GM19023 (cell line): Measurements from ENCODE around the gene KIF26B.

Experiments used
- ATAC-seq: cut with Tn5 transposase; IDR thresholded peaks from one replicate; pipeline ENCODE4 v1.9.1; 2021; ENCODE audit warnings: mild to moderate bottlenecking, moderate library complexity; ENCODE audit not compliant: unreplicated experiment

KIF26B gene

DNA sequence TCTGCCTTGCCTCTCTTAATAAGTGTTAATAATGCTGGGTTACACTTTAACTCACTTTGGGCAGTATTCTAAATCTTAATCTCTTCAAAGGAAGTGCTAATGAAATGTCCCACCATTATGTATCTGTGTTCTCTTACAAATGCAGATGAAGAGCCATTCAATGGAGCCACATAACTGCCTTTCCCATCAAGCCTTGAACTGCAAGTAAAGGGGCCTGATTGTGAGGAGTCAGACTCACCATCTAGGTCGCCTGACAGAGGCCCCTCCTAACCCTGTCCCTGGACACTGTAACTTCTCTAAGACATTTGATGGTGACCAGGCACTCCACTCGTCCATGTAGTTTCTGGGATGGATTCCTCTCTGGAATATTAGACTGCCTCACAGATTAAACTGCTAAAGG is 329.4 kb downstream of the KIF26B start:
- no peak for ATAC-seq

DNA sequence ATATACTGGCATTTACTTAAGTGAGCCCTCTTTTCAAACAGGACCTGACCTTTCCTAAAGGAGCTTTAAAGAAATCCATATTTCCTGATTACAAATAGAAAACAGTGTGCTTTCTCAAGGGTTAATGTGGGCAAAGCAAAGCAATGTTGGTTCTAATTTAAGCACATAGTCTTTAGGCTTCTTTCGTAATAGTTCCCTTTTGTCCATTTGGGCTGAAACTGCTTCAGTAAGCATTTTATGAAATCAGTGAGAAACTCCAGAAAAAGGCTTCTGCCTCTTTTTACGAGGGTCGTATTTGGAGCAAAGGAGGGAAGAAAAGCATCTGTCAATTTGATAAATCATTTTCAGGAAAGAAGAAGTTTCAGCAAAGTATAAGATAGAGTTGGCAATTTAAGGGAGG is 331.2 kb downstream of the KIF26B start:
- no peak for ATAC-seq

DNA sequence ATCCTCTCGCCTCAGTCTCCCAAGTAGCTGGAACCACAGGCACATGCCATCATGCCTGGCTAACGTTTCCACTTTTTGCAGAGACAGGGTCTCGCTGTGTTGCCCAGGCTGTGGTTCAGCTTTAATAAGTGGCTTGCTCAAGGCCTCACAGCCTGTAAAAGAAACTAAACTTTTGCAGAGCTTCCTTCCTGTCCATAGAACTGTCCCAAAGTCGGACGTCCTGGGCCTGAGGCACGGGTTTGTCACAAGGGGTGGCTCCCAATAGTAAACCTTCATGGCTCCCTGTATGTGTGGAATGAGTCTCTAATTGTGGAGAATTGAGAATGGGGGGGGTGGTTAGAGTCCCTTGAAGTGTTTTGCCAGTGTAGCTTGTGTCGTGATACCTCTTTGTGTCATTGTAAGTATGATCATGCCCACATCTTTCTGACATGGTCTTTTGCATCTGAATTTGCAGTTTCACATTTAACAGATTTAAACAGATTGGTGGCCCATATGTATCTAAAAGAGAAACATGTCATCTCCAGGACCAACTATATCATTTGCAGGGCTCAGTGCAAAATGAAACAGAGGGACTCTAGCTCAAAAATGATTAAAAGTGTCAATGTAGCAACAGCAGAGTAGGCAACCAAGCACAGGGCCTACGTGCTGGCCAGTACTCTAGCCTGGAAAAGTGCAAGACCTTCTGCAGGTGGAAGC is 332.1 kb downstream of the KIF26B start:
- no peak for ATAC-seq

DNA sequence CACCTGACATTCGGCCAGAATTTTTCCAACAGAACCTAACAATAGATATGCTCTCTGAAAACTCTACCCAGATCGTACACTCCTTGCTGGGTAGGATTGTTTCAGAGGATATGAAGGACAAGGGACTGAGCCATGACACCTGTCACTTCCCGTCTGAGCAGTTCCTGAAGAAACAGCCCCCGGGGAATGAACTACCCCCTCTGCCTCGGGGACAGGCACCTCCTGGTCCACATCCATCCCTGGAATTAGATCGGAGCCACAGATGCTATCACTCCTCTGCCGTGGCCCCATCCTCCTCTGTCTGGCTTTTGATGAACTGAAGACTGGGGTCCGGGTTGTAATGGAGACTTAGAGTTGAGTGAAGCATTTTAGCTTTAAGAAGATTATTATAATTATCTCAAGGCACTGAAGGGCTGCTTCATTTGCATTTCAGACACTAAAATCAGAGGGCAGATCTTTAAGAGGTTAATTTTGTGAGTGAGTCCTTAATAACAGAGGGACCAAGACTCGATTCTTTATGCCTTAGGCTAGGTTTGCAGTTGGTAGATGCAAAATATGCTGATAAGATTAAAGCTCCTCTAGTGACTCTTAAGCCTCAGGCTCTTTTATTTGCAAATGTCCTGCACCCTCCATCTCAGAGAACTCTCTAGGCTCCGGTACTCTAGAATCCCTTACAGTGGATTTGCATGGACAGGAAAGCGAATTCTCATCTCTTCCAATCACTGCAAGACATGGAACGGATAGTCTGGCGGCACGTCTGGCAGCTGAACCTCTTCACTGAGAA is 333.8 kb downstream of the KIF26B start:
- ATAC-seq: no peak

DNA sequence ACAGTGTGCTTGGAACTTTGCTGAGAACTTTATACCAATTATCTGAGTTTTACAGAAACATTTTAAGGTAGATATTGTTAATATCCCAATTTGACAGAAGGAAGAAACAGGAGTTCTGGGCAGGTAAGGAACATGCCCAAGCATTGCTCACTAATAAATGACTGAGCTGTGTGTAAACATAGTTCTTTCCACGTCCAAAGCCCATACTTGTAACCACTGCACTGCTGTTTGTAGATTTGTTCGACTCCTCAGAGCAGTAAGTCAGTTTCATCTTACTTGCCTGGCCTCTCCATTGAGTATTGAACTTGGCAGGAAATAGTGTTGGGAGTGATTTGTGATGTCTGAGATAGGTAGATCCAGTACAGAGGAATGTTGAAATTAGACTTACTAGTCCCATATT is 335.1 kb downstream of the KIF26B start:
- ATAC-seq: no peak

DNA sequence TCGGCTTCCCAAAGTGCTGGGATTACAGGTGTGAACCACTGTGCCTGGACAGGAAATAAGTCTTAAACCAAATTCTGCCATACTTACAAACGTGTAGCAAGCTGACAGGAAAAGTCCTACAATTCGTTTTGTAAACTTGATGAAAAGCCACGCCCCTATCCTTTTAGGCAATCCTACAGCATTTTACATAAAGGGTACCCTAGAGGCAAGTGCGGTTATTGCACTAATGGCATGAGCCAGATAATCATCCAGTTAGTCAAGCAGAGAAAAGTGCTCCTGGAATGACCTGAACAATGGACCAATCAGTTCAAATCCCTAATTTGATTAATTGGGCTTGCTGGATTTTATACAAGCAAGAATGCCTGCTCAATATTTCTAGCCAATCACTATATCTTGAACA is 338.2 kb downstream of the KIF26B start:
- no peak for ATAC-seq

DNA sequence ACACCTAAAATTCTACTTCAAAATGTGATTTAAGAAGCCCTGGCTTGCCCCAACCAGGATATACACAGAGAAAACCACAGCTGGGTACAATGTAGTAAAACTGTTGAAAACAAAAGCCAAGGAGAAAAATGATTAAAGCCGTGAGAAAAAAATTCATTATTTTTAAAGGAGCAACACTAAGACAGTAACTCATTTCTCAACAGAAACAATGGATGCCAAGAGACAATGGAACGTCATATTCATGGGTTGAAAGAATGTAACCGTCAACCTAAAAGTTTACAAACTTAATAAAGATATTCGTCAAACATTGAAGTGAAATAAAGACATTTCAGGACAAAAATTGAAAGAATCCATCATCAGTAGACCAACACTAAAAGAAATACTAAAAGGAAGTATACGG is 340.9 kb downstream of the KIF26B start:
- no peak for ATAC-seq

DNA sequence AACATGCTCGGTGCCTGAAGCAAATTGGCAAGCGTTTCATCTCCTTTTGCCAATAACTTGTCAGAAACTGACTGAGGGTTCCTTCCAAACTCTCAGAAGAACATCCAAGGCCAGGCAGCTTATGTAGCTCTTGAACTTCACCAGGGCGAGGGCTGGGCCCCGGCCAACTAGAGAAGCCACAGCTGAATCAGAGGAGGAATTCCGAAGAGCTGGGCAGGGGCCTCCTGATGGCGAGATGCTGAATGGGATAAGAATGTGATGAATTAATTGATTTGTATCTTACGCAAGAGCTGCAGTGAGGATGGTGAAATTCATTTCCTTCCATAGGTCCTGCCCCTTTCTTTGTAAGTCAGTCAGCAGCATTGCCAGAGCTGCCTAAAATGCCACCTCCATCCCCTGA is 345.8 kb downstream of the KIF26B start:
- ATAC-seq: no peak

DNA sequence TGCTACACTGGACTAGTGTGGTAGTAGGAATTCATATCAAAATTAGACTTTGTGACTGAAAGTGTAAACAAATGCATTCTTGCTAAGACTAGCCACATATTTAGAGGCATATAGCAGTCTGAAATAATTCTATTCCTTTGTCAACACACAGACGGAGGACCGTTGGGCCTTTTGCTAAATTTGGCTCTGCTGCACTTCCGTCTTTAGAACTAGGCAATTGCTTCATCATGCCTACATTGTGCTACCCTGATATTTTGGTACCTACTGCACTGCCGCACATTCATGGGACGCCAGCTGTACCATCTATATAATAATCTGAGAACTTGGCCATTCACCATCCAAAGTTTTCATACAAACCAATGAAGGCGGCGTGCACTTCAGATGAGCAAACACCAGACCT is 346.8 kb downstream of the KIF26B start:
- ATAC-seq: no peak

DNA sequence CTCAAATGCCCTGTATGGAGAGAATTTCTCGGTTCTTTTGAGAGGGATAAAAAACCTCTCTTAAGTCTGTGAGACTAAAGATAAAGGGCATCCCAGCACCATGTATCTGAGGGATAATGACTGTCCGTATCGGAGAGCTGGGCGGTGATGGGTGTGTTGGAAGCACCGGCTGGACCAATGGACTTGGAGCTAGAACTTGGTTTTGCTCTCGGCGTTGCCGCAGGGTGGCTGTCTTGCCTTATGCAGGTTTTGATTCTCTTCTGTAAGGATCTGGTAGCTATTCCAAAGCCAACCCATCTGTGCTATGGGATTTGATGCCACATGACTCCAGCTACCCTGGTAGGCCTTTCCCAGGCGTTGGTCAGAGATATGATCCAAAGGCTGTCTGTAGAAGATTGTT is 348.8 kb downstream of the KIF26B start:
- no peak for ATAC-seq

DNA sequence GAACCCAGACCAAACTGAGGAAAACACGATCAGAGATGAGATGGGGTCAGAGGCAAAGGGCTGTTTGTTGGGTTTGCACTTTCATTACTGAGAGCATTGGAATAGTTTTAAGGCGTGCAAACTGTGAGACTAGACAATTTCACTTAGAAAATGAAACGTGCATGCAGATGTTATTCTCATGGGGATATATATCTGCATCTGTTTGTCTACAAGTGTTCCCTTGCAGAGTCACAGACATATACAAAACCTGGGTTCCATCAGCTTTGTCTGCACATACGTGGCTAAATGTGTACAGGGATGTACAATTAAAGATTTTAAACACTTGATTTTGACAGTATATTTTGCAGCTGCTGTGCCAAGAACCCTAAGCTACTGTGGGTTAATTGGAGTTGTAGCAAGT is 355.4 kb downstream of the KIF26B start:
- no peak for ATAC-seq

DNA sequence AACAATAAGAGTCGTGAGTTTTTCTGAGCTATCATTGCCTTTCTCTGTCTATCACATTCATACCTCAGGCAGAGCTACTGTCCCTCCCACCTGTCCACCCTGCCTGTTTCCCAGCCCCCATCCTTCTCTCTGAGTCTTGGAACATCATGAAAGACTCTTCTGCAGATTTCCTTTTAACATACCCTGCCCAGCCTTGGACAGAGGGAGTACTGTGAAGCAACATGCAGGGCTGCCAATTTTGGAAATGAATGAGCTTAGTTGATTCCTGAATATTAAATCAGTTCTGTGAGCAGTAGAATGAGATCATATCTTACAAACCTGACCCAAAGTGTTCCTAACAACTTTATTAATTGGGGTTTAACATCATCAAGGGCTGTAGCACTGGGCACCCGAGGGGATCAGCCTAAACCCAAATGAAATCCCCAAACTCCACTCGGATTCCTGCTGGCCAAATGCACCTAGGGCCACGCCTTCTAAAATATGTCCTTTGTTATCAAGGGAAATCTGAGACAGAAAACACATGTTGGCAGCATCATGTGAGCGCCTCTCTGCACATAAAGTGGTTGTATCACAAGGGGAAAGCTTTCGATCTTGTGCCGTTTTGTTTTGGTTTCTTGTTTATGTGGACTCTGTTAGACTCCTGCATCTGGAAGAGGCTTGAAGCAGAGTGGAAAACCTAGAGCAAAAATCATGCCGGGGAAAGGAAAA is 357.6 kb downstream of the KIF26B start:
- ATAC-seq: no peak

DNA sequence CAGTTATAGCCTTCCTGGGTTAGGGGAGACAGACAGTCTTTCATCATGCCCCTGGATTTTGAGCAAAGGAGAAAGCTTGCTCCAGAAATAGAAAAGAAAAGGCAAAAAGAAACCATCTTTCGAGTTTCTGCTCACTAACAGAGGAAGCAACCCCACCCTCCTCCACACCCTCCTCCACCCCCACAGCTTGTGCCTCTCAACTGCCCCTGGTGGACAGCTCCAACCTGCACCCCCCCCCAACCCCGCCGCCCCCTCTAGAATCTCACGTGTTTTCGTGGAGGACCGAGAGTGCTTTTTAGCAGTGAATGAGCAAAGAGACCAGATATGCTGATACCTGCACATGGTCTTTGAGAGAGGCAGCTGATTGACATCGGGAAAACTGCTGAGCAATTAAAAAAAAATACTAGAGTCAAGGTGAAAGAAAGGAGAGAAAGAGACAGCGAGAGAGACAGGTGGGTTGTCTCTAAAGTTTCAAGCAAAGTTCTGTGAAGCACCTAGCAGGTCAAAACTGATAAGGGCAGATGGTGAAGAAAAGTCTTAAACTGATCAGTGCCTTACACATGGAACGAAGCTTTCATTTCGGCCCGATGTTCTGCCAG is 358.3 kb downstream of the KIF26B start:
- no peak for ATAC-seq

DNA sequence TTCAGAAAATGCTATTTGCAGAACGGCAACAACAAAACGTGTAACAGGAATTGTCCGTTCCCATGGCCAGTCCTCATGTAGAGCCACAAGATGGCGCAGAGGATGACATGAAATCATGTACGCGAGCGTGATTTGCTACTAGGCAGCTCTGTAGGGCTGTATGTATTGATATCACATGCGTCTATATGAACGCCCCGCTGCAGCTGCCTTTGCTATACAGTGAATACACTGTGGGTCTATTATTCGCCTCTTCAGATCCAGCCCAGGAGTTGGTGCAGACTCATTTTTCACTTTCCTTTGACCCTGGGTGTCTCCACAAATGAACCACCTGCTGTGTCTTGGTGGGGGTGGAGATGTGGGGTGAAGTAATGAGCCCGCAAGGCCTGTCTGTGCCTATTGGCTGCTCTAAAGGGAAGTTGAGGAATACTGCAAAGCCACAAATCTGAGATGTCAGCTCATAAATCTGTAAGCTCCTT is 361.5 kb downstream of the KIF26B start:
- ATAC-seq: no peak

DNA sequence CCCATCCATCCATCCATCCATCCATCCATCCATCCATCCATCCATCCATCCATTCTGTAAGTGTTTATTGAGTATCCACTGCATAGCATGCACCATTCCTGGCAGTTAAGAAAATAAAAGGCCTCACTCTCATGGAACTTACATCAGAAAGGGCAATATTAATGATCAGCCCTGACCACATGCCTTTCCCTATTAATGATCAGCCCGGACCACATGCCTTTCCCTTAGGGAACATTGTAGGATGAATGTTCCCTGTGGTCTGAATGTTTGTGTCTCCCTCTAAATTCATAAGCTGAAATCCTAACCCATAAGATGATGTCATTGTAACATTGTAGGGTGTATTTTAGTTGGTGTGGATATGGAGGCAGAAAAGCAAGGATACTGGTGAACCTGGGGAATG is 365.8 kb downstream of the KIF26B start:
- no peak for ATAC-seq

DNA sequence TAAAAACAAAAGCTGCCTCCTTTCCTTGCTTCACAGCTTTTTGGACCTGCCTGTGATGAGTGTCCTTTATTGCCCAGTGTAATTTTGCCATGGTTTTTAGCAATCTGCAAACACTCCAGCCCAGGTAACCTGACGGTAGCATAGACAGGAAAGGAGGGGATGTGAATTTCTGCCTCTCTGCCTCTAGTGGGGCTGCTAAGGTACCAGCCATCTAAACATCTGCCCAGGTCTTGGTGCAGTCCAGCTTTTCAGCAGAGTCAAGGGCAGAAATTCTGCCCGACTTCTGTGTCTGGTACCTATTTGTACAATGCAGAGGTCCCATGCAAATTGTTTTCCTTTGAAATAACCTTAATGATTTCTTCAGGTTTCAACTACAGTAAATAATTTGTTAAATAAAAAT is 371.4 kb downstream of the KIF26B start:
- ATAC-seq: no peak

DNA sequence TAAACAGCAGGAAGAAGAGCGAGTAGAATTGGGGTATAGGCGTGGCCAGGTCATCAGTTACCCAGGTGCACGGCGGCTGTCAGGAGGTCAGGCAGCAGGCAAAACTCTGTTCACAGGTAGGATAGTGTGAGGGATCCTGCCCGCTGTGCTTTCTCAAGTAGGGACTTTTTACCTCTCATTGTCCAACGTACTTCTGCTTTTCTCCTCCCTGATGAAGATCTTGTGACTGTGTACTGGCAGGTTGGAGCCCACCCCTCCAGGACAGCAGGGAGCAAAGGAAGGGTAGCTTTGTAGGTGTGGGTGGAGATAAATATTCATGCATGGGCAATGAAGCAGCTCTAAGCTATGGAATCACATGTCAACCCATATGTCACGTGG is 373.5 kb downstream of the KIF26B start:
- no peak for ATAC-seq

DNA sequence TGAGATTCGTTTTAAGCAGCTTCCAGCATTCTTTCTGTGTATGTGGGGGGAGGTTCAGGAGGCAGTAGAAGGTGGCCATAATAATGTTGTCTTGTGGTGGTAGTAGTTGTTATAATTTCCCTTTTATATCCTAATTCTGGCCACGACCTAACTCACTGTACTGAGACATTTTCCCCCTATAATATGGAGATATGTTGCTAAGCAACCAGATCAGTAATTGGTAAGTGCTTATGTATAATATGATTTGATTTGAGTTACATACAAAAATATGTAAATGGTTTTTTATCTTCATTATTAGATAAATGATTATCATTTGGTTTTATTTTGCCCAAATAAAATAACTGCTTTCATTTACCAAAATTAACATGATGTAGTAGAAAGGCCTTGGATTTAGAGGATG is 376.2 kb downstream of the KIF26B start:
- ATAC-seq: no peak

DNA sequence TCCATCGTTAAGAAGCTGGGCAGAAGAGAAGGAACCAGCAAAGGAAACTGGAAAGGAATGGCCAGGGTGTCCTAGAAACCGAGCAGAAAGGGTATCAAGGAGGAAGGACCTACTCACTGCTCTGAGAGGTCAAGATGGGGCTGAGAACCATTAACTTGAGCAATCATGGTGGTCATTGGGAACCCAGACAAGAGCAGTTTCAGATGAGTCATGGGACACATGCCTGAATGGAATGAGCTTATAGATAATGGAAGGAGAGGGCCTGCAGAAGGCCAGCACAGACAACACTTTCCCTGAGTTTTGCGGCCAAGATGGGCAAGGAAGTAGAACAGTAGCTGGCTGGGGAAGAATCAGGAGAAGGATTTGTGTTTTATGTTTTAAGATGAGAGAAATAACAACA is 383.2 kb downstream of the KIF26B start:
- ATAC-seq: no peak

DNA sequence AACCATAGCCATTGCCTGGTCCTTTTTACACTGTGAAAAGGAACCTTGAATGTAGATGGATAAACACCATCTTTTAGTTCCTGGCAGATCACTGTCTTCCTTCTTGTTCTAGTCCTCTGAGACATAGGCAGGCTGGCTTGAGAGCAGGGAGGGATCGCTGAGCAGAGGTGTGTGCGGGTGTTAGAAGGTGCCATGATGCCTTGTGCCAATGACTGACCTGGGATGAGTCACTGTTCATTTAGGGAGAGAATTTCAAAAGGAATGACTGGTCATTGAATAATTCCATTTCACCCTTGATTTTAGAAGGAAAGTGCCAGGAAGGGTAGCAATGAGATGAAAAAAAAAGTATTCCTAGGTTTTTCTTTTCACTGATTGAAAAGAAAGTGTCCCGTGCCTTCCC is 383.9 kb downstream of the KIF26B start:
- ATAC-seq: no peak

DNA sequence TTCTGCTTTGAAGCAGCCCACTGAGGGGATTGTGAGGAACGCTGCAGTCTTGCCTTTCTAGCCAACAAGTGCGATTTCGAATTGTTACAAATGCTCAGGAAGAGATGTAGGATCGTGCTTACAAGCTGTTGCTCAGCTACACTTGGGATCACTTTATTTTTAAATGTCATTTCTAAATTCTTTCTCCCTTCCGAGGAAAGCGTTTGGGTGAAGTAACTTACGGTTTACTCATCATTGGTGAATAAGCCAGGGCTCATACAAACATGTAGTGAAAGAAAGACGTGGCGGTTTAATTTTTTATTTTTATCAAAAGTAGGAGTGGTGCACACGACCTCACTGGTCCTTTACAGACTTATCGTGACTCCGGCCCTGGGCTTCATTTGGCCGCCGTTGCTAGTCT is 386.6 kb downstream of the KIF26B start:
- ATAC-seq: no peak

DNA sequence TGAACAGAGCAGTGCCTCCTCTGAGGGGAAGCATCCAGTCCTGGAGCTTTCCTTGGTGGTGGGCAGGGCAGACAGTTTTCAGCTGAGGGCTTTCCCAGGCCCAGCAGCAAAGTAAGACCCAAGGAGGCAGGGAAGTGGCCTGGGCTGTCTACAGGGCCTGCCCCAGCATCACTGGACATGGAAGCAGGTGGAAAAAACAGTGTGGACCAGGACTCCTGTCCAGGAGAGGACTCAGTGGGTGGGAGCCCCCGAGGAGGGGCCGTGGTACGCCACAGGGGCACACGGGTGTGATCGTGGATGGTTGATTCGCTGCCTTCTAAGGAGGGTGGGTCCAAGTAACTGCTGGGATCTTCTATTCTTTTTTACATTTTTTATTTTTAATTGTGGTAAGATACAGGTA is 387.6 kb downstream of the KIF26B start:
- no peak for ATAC-seq
